Right kidney (tissue), 1 donor: ENCODE data around the gene CKAP4.
A peak's percentile ranks its signal among the peaks of the same experiment; 100 is the strongest.

Source experiments
- DNase-seq: peaks from one replicate; pipeline ENCODE4 v3.0.0-alpha.2; 2016

The CKAP4 gene

DNA sequence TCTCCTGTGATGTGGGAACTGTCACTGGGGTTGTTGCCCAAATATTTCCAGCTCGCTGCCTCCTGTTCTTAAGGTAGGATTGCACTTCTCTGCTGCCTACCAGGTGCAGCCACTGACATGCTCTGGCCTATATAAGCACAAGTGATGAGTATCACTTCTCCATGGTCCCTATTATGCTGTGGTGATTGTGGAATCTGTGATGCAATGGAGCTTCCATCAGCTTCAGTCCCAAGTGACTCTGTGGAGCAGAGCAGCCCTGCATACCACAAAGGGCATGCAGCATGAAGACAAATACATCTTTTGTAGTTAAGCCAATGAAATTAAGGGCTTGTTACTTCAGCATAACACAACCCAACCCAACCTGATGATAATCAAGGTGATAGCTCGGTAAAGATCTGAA is 43.5 kb downstream of the CKAP4 start:
- DNase-seq = no peak

DNA sequence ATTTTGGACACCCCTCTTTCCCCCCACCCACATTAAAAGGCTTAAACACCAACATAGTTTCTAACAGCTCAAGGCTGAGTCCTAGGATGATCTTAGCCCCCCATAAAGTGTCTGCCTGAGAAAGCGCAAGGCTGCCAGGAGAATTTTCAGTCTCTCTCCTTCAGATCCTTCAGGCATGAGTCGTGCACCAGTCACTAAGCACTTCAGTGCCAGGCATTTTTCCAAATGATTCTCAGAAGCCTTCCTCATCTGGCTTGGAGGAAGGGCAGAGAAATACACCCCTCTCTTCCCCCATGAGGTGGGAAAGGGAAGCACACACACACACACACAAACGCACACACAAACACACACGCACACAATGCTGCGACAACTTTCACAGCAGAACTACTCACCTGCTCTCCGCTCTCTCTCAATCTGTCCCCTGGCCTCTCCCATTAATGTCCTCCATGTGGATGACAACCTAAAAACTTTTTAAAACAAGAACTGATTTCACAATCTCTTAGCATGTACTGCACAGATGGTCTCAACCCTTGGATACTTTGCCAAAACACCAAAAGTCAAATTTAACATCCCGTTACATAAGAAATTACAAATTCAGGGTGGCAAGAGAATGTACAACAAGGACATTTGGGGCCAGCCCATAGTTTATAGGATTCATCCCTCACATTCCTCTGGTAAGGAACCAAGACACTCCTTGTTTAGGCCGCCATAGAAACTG is 49.8 kb downstream of the CKAP4 start:
- DNase-seq = no peak

DNA sequence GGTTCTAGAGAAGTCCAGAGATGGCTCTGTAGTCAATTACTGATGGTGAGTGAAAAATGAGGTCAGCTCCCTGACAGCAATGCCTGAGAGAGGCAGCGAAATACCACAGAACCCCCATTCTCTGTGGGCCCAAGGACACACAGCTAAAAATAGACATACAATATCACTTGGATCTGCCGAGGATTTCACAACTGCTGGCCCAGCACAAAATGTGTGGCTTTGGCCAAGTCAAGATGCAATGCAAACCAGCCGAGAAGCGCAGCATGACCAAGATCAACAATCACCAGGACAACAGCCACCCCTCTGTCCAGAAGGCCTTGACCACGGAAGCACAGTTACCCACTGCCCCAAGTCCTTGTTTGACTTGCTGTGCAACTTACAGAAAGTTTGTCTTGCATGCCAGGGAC is 52.2 kb downstream of the CKAP4 start:
- DNase-seq = no peak

DNA sequence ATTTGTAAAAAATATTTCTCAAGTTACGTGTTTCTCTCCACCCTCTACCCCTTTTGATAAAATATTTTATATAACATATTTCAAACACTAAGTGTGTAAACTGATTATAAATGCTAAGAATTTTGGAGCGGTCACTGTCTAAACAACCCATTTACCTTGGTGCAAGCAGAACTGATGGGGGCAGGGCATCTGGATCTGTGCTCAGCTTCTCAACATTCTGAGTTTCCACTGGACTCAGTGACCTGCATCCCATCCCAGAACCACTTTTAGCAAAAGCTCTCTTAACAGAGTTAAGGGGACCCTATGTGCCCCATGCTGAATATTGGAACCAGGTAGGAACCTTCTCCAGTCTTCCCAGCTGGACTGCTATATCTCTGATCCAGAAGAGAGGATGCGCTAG is 53.5 kb downstream of the CKAP4 start:
- DNase-seq = no peak

DNA sequence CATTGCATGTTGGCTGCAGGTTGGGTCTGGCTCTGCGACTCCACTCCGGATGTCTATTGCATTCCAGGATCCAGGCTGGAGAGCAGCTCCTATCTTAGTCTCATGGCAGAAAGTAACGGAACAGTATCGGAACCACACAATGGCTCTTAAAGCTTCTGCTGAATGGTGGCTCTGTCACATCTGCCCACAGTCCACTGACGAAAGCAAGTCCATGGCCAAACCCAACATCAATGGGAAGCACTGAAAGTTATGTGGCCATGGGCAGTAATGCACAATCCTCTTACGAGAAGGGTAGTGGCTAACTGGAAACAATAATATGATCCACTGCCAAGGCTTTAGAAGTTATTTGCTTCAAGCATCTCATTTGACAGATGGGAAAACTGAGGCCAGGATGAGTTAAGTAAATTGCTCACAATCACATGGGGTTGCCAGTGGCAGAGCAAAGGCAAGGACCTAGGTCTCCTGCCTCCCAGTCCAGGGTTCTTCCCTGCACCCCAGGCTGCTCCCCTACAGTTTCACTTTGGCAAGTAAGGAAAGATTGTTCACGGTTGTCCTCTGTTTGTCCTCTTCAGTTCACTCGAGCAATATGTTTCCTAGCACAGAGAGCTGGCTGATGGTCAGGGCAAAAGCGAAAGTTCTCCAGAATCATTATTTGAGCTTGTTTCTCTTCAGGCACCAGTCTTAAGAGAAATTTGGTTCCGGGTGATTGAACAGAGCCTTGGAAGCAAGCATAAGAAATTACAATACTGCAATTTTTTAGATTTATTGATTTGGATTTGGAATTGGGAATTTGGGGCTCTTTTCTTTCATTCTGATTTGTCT is 54.2 kb downstream of the CKAP4 start:
- no peak for DNase-seq

DNA sequence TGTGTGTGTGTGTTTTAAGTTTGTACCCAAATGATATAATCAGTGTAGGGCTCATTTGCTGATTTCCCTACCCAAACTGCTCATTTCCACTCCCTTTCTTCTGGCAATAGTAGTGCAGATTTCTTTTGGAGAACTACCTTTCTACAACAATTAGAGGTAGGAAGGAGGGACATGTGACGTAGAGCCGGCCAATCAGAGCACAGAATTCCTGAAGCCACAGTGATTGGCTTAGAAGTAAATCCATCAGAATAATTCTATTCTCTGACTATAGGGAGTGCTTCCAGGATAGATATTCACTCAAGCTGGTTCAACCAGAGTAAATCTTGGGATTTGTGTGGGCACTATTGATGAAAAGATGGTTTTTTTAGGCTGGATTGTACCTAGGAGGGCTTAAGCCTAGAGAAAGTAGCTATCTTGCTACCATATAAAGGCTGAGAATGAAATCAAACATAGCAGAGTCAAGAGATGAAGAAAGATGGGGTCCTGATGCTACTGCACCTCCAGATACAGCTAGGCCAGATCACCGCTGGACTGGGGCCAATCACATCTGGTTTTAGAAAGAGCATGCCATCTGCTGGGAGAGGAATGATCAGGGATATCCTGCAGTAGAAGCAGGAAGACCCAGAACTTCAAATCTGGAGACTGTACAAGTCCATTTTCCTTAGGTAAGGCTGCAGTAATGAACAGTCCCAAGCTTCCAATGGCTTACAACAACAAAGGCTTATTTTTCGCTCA is 55.0 kb downstream of the CKAP4 start:
- no peak for DNase-seq

DNA sequence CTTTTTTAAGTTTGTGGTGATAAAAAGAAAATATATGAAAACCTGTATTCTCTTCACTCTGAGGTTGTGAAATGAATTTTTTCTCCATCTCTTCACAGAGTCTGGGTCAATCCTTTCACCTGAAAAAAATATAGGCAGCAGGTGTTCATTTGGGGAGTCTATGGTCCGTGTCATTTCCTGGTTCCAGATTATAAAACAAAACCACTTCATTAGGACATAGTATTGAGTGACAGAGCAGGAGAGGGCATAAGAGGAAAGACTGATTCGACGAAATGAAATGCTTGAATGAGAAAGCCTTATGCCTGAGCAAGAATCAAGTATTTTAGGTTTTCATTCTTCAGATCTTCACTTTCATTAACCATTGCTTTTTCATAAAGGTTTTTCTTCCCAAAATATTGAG is 57.2 kb downstream of the CKAP4 start:
- no peak for DNase-seq

DNA sequence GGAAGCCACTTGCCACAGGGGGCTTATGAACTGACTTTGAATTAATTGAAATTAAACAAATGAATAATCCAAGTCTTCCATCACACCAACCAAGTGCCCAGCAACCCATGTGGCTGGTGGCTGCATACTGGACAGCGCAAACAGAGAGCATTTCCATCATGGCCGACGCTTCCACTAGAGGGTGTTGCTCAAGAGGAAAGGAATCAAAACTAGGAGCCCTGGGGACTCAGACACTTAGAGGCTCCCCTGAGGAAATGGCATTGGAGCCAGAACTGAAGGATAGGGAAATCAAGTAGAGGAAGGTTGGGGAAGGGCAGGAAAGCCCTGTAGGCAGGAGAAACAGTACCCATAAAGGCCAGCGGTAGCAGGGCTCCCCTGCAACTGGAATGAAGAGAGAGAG is 58.5 kb downstream of the CKAP4 start:
- no peak for DNase-seq

DNA sequence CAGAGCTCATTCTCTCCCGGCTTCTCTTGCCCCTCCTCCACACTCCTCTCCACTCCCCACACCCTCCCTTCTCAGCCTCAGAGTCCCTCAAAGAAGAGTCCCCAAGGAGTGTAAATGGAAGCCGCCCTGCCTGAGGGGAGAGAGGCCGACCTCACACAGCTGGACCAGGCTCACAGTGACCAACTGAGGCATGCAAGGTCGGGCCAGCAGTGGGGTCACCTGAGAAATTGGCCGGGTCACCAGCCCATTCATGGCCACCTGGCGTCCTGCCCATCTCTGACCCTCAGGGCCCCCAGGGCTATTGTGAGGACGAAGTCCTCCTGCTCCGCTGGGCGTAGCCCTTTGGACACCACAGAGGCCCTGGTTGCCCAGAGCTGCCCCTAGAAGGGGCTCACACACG is 59.6 kb downstream of the CKAP4 start:
- peak; percentile 16 for DNase-seq
